Coronary artery (tissue), 2 donors: ENCODE results near the gene CTNNA3.

Source experiments
- DNase-seq: peaks from one replicate; pipeline ENCODE4 v3.0.0-alpha.2; 2017; ENCODE audit warnings: low spot score
- H3K27ac ChIP-seq, 2 donors: fragments of 200-600 bp; sonication (generic); one replicate each; pipeline ENCODE4 v1.5.1; 2016 to 2019
- H3K4me3 ChIP-seq: fragments of 200-600 bp; sonication (generic); 2 replicates; pipeline ENCODE4 v1.5.1; 2016; ENCODE audit warnings: mild to moderate bottlenecking, moderate library complexity
- CTCF ChIP-seq: fragments of 200-600 bp; sonication (generic); IDR thresholded peaks from one replicate; pipeline ENCODE4 v1.5.1; 2019; ENCODE audit warnings: antibody characterized with exemption

CTNNA3 gene

GRCh38 chr10:66983475-66983818 lies 712.5 kb downstream of the CTNNA3 start:
- no peak for DNase-seq
- TF ChIP-seq CTCF = no peak
- H3K27ac ChIP-seq = no peak overlapping the region
- H3K4me3 ChIP-seq = no peak overlapping the region

- H3K4me3 ChIP-seq = no peak overlapping the region
- no peak overlapping the region for H3K27ac ChIP-seq
- TF ChIP-seq CTCF = no peak
- DNase-seq = no peak
Observed at GRCh38 chr10:66982792-66983474, 713.1 kb downstream of the CTNNA3 start.

- no peak for DNase-seq
- no peak for TF ChIP-seq CTCF
- H3K27ac ChIP-seq = no peak overlapping the region
- no peak overlapping the region for H3K4me3 ChIP-seq
Observed at GRCh38 chr10:66982053-66982420, 714.0 kb downstream of the CTNNA3 start.

- Histone ChIP-seq H3K27ac (no peak overlapping the region), H3K4me3 (no peak overlapping the region)
- no peak for TF ChIP-seq CTCF
- no peak for DNase-seq
Observed at GRCh38 chr10:66981361-66982052, 714.5 kb downstream of the CTNNA3 start.

- no peak for TF ChIP-seq CTCF
- H3K27ac ChIP-seq = no peak overlapping the region
- no peak for DNase-seq
- no peak overlapping the region for H3K4me3 ChIP-seq
Observed at GRCh38 chr10:66980246-66980815, 715.7 kb downstream of the CTNNA3 start.

- no peak overlapping the region for H3K27ac ChIP-seq
- no peak for TF ChIP-seq CTCF
- DNase-seq = no peak
- H3K4me3 ChIP-seq = no peak overlapping the region
Observed at GRCh38 chr10:66964946-66965345, 731.0 kb downstream of the CTNNA3 start.

- no peak for TF ChIP-seq CTCF
- Histone ChIP-seq H3K27ac (no peak overlapping the region), H3K4me3 (peak overlapping the region; percentile 7)
- no peak for DNase-seq
Observed at GRCh38 chr10:66958466-66958865, 737.5 kb downstream of the CTNNA3 start.
